GM19467 (cell line): ENCODE measurements around the gene NUDT4B.
"Not testable (repeated sequence)": the region's sequence is repeated elsewhere in the genome, so short reads cannot be mapped to it uniquely, and the experiment has no call there.

Experiments used
- ATAC-seq: cut with Tn5 transposase; IDR thresholded peaks from one replicate; pipeline ENCODE4 v1.9.1; 2021; ENCODE audit warnings: mild to moderate bottlenecking, moderate library complexity; ENCODE audit not compliant: unreplicated experiment

Gene NUDT4B

DNA sequence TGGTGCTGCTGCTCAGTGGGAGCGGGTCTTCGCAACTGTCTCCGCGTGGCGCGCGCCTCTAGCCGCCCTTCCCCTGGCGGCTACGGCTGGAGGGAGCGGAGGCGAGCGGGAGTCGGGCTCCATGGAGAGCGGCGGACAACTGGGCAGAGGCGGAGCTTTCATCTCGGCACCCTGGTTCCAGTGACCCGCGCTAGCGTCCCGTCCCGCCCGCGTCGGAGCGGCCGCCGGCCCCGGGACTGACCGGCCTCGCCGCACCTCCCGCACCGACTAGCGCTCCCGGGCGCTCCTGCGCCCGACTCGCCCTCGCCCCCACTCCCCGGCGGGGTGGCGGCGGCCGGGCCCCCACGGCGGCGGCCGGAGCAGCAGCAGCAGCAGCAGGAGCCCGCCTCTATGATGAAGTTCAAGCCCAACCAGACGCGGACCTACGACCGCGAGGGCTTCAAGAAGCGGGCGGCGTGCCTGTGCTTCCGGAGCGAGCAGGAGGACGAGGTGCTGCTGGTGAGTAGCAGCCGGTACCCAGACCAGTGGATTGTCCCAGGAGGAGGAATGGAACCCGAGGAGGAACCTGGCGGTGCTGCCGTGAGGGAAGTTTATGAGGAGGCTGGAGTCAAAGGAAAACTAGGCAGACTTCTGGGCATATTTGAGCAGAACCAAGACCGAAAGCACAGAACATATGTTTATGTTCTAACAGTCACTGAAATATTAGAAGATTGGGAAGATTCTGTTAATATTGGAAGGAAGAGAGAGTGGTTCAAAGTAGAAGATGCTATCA is at the start of gene NUDT4B:
TSS of gene NUDT4B (plus strand) at position 212 of the 772 bp plus-strand sequence. CDS start at position 391, 179 bp downstream.
- peak; percentile 36 for ATAC-seq

DNA sequence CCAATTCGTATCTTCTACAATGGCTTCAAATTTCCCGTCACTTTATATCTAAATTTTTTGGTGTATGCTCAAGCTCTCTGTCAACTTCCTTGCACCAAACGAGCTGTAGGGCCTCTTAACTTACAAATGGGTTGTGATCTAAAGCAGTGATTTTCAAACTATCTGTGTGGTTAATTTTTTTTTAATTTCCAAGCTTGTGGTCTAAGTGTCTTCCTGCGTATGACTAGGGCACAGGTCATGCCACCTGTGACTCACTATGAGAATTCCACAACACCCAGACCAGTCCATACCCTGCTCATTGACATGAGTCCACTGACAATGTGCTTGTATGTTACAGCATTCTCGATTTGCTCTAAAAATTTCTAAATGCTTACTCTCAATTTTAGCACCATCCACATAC is 49.2 kb upstream of the NUDT4B start:
- ATAC-seq, result not testable (repeated sequence)

DNA sequence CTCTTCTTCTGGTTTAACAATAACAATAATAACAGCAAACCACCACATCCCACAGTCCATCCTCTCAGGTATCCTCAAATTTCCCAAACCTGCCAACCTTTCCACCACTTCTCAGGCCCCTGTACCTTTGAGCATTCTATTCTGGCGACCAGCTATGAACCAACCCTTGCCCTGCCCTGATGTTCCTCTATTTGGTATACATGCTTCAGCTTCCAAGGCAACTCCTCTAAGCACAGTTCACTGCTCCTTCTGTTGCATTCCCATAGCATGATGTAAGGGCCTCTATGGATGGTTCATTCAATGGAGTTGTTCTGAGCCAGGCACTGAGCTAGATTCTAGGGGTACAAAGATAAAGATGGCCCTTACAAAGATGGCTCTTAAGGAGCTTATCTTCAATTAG is 46.3 kb upstream of the NUDT4B start:
- ATAC-seq, result not testable (repeated sequence)

DNA sequence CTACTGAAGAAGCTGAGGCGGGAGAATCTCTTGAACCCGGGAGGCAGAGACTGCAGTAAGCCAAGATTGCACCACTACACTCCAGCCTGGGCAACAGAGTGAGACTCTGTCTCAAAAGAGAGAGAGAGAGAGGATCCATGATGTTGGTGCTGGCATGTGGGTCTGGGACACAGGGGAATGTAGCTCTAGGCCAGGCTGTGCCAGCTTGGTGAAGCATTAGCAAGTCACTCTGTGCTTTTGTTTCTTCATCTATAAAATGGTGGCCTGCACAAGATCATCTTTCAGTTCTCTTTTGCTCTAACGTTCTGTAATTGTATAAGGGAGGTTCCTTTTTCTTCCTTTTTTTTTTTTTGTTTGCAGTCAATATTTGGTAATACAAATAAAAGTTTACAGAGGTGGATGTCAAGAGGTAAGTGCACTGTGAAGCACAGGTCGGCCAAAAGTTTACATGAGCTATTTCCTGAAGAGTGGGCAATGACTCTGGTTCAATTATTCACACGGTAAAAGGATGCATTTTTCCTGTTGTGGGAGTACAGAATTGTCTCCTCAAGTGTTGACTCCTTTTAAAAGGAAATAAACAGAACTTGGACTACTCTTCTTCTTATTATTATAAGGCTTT is 44.5 kb upstream of the NUDT4B start:
- ATAC-seq, result not testable (repeated sequence)

GRCh38 chr1:148705316-148705948 is 43.1 kb upstream of the NUDT4B start:
- not testable (repeated sequence) for ATAC-seq

DNA sequence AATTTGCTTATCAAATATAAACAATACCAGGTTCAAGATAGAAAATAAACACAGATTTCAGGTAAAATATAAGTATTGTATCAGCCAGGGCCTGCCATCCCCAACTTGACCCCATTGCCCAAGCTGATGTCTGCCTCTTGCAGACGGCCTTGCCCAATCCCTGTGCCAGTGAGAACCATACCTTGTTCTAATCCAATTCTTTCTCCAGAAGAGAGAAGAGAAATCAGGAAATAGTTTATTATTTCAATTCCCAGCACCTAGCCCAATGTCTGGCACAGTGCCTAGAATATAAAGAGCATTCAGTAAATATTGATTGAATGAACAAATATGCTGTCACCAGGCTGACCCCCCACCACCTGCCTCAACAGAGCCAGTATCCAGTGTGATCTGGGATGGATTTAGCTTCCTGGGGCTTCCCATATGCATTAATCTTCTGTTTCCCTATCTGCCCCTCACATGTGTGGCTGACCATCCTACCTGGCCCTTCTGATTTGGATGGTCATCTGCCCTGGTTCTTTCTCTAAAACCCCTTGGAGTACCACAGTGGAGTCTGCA is 39.7 kb upstream of the NUDT4B start:
- not testable (repeated sequence) for ATAC-seq

DNA sequence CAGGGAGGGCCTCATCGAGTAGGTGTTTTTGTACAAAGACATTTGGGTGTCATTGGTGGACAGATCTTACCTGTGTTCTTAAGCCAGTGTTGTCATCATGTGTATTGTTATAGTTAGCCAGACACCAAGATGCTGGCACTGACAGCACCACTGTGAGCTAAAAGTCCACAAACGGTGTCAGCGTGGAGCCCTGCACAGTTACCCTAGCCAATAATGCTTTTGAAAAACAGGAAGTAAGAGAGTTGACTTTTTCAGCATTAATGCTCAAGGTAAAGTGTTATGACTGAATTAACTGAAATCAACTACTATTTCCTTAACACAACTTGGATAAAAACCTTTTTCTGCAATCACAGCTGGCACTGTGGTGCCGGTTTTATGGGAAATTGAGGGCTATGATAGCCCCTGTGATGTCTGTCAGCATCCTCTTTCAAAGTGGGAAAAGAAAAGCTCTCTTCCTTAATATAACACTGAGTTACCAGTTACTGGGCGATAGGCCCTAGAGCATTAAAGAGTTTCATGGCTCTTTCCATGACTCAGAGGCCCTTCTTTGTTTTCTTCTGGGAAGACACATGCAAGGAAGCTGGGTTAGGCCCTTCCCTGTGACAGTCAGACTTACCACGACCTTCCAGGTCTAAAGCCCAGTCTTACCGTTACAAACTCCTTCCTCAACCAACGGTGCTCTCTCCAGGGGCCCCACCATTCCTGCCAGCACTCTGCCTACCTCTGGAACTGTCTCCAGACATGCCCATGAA is 37.6 kb upstream of the NUDT4B start:
- not testable (repeated sequence) for ATAC-seq

DNA sequence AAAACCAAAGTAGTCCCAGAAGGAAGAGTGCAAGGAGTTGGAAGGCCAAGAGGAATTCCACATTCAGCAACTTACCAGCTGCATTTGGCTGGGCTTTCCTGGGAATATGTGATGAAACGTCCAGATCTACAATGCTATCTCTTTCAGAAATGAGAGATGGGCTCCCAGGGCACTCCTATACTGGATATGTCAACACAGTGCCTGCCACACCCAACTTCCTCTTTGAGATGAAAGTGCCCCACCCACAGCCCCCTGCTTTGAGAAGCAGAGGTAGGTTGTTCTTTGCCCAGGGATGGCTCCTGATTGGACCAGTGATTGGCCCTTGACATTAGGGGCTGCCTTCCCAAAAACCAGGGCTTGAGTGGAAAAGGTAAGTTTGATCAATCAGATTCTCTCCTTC is 36.2 kb upstream of the NUDT4B start:
- not testable (repeated sequence) for ATAC-seq

GRCh38 chr1:148715518-148715917 is 33.1 kb upstream of the NUDT4B start:
- not testable (repeated sequence) for ATAC-seq

DNA sequence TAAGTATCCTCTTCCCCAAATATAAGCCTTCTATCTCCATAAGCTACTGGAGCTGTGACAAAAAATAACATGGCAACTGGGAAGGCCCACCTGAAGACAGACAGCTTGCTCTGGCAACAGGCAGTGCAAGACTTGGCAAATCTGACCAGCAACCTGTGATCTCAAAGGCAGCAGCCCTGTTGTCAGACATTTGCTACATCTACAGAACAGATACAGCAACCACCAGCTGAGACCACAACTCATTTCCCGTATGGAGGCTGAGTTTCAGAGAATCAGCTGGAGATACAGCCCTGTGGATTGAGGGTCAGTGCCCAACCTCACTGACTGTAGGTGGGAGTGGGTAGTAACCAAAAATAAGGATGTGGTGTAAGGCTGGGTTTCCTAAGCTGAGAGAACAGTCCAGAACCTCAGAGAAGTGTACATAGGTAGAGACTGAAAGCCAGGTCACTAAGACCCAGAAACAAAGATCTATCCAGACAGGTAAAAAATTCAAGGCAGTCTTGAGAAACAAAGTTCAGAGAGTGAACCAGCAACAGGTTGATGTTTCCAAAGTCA is 31.5 kb upstream of the NUDT4B start:
- ATAC-seq, result not testable (repeated sequence)

- ATAC-seq, result not testable (repeated sequence)
Observed at GRCh38 chr1:148720918-148721317, 27.7 kb upstream of the NUDT4B start.

- ATAC-seq, result not testable (repeated sequence)
Observed at GRCh38 chr1:148722758-148723157, 25.8 kb upstream of the NUDT4B start.

DNA sequence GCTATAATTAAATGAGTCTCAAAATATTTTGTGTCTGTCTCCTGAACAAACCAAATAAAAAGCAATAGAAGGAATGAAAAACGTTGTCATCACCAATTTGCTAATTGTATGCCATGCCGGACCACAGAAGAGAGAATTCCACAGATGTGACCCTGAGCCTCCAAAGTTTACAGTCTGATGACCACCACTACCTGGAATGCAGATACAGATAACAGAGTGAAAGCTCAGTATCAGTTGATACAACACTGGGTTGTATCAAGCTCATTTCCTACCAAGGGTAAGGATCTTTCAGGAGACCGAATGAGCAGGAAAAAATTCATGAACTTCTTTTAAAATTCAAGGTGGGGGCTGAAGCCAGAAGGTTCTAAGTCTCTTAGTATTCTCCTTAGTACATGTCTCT is 25.1 kb upstream of the NUDT4B start:
- not testable (repeated sequence) for ATAC-seq

GRCh38 chr1:148724872-148725271 is 23.7 kb upstream of the NUDT4B start:
- not testable (repeated sequence) for ATAC-seq

DNA sequence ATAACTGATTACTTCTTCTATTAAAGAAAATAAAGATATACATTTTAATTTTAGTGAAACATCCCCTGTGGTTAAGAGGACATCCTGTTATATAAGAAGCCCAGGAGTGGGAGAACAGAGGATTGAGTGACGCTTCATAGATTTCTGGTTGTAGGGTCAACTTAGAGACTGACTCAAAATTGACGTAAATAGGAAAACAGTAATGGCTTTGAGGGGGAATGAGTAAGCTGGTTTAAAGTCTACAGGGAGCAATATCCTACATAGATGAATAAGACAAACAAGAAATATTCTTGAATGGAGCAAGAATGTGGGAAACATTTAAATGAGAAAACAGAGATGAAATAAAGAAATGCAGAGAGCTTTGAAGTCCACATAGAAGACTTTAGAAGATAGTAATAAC is 20.7 kb upstream of the NUDT4B start:
- ATAC-seq, result not testable (repeated sequence)

DNA sequence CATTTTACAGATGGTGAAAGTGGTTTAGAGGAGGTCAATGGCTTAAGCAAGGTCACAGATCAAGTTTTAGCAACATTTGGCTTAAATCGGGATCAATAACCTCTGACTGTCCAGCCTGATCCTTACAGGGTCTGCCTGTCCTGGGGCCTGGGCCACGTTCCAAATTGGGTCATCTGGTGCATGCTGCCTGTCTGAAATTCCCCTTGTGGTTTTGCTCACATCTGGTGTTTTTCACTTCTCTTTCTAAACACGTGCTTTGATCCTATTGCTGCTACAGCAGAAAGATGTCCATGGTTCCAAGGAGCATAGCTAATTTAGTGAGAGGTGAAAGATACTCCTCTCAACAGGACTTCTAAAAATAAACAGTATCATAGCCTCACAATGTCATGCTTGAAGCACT is 19.4 kb upstream of the NUDT4B start:
- not testable (repeated sequence) for ATAC-seq

DNA sequence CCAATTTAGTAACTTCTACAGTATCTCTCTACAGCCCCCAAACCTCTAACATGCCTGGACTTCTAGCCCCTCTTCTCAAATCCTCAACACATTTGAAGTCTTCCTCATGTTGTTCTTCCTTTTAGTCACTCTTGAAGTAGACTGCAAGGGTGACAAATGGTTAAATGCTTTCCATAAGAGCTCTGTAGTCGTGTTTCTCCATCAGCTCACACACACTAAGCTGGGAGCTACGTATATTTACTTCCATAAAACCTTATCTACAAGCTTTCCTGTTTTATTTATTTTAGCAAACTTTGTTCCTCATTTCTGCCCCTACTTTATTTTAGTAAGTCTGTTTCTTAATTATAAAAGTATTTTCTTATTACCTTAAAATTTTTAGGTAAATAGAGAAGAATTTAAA is 19.0 kb upstream of the NUDT4B start:
- ATAC-seq, result not testable (repeated sequence)

GRCh38 chr1:148732277-148732676 is 16.3 kb upstream of the NUDT4B start:
- not testable (repeated sequence) for ATAC-seq

DNA sequence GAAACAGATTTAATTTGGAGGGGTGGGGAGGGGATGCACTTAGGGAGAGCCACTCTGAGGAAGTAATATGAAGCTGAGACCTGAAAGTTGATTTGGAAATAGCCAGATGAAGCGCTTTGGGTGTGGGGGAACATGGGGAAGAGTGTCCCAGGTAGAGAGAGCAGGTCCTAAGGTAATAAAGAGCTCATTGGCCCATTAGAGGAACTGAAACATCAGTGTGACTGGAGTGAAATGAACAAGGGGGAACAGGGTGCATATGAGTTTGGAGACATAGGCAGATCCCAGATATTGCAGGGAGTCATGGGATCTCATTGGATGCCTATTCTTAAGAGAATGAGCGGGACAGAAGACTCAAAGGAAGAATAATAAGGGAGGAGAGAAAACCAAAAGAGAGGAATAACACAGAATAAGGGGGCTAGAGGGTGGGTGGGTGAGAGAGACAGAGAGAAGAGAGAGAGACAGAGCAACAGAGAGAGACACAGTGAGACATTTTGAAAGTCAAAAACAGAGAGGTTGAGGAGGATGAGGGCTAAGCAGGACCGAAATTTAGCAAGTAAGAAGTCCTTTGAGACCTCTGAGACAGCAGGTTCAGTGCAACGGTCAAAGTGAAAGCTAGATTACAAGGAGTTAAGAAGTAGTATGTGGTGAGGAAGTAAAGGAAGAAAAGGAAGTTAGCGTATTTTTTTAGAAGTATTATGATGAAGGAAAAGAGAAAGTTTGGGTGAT is 14.8 kb upstream of the NUDT4B start:
- ATAC-seq, result peak; percentile 70

- peak; percentile 36 for ATAC-seq
Observed at GRCh38 chr1:148734311-148734662, 14.3 kb upstream of the NUDT4B start.
